Kidney (tissue), 22 donors: Measurements from ENCODE around the gene NXPH1. TPM values are rescaled to one million over a fixed set of nuclear protein-coding genes. Genes with fewer than 3 reads are reported as not detected.

Source experiments
- DNase-seq, 5 donors: peaks; one replicate each; pipeline ENCODE4 v3.0.0-alpha.2; 2013 to 2020
- FAIRE-seq: peaks from 2 replicates; lab custom pipeline; 2012; peaks lifted over from hg19 to GRCh38; lab: Jason Lieb, UNC
- H3K27ac ChIP-seq, 2 donors: one replicate each; pipeline ENCODE4 v1.7.0; 2013; ENCODE audit warnings: low read depth in 2 of 2, low read length in 2 of 2, inconsistent platforms in 1 of 2
- H3K27me3 ChIP-seq: one replicate; pipeline ENCODE4 v1.7.1; 2013; ENCODE audit warnings: low read length, inconsistent platforms; ENCODE audit not compliant: control insufficient read depth, insufficient read depth
- H3K36me3 ChIP-seq, 3 donors: one replicate each; pipeline versions ENCODE4 v1.7.0 to v1.7.1; 2013; ENCODE audit warnings: low read length in 3 of 3, control low read depth in 1 of 3, inconsistent platforms in 1 of 3; ENCODE audit not compliant: insufficient read depth in 3 of 3, control insufficient read depth in 2 of 3
- H3K4me1 ChIP-seq, 3 donors: one replicate each; pipeline versions ENCODE4 v1.7.0 to v1.7.1; 2013; ENCODE audit warnings: low read length in 3 of 3, inconsistent platforms in 1 of 3, low read depth in 1 of 3; ENCODE audit not compliant: control insufficient read depth in 2 of 3, insufficient read depth in 2 of 3
- H3K4me3 ChIP-seq, 3 donors: one replicate each; pipeline versions ENCODE4 v1.7.0 to v1.8.1; 2013; ENCODE audit warnings: low read length in 3 of 3, control low read depth in 1 of 3, inconsistent platforms in 1 of 3
- H3K9ac ChIP-seq, 3 donors: one replicate each; pipeline versions ENCODE4 v1.7.0 to v1.7.1; 2013; ENCODE audit warnings: low read length in 3 of 3, control low read depth in 1 of 3, inconsistent platforms in 1 of 3
- H3K9me3 ChIP-seq, 3 donors: one replicate each; pipeline versions ENCODE4 v1.7.0 to v1.7.1; 2013; ENCODE audit warnings: low read length in 3 of 3, control low read depth in 1 of 3, inconsistent platforms in 1 of 3; ENCODE audit not compliant: control insufficient read depth in 2 of 3, insufficient read depth in 1 of 3
- CTCF ChIP-seq: IDR thresholded peaks from 3 replicates; pipeline ENCODE4 v1.5.1; 2012; ENCODE audit warnings: mild to moderate bottlenecking, moderate library complexity, borderline replicate concordance; ENCODE audit not compliant: insufficient read depth; ENCODE audit errors: extremely low read depth
- intact Hi-C: fragments of 100-400 bp; cut with DNase I; formaldehyde crosslinking; loops from one replicate; pipeline ENCODE4 v1.11.1; 2022
- long read RNA-seq, 10 donors: library from polyadenylated mRNA in 1 of 10; unstranded in 1 of 10; transcript quantifications; one replicate each; pipeline ENCODE4 v2.0.0 and lab custom pipeline, GENCODE V29; 2021 to 2026
- polyA plus RNA-seq: library from polyadenylated mRNA; stranded (reverse); fragments of 350-450 nt; fragmentation: Illumina TruSeq; extraction: RNeasy Lipid Tissue Mini Kit (QIAGEN cat#74804); gene quantifications from one replicate; pipeline ENCODE4 v1.2.3, GENCODE V29; 2014; ENCODE audit warnings: low read depth, low replicate concordance; ENCODE audit not compliant: insufficient read depth
- total RNA-seq: library from RNA; stranded (reverse); fragmentation: NEBNext Ultra II Directional; extraction: Animal tissue kit (Norgen Biotek cat#: 25700); gene quantifications from one replicate; pipeline ENCODE4 v1.2.1, GENCODE V29; 2021
- donor health status: control.
- donor health status: control.
- donor health status: control.
- donor health status: control.
- donor health status: control.
- donor health status: DM: yes; HTN: yes; CAD: no.
- donor health status: Normal renal cell carcinoma (clear cell type).

Gene NXPH1
- total RNA-seq = not detected
- polyA plus RNA-seq = not detected
- long read RNA-seq, donor 1 = 0 reads
- long read RNA-seq, donor 2 = 0 reads
- long read RNA-seq, donor 3 = 0 reads
- long read RNA-seq, donor 4 = 0 reads
- long read RNA-seq, donor 5 = 0 reads
- long read RNA-seq, donor 6 = 0 reads
- long read RNA-seq, donor 7 = 0 reads
- long read RNA-seq, donor 8, partial matches to known transcripts = 0 of 1 reads
- long read RNA-seq, donor 8, other reads (novel, unspliced or antisense) = 0 of 1 reads
- long read RNA-seq, donor 9 = 0 reads
- long read RNA-seq, donor 10 = 0 reads

GRCh38 chr7:8433477-8434289 is at the start of gene NXPH1:
Gene NXPH1, plus strand, starts transcription at chr7:8433609.
- no peak for FAIRE-seq
- Histone ChIP-seq H3K9ac (no peak within 1 kb of the TSS), H3K4me1 (peaks cover 0 to 6% (median 0%) of the 10 kb centered on the region in 3 donors), H3K27me3 (peaks cover 52% of the 10 kb centered on the region), H3K4me3 (no peak within 1 kb of the TSS), H3K9me3 (no peaks in the 10 kb centered on the region), H3K27ac (no peak within 1 kb of the TSS), H3K36me3 (no peaks in the 10 kb centered on the region)
- intact Hi-C loops = no loop called here
- peak; percentile 67 to 88 (median 80) for DNase-seq
- TF ChIP-seq CTCF = no peak

GRCh38 chr7:8384901-8385300 is 48.5 kb upstream of the NXPH1 start:
- intact Hi-C loops = no loop called here
- no peaks in the 10 kb centered on the region for H3K9me3 ChIP-seq
- H3K4me1 ChIP-seq = no peaks in the 10 kb centered on the region
- TF ChIP-seq CTCF = no peak
- H3K27ac ChIP-seq = no peak overlapping the region
- no peak overlapping the region for H3K9ac ChIP-seq
- no peak for DNase-seq
- FAIRE-seq = no peak
- no peaks in the 10 kb centered on the region for H3K36me3 ChIP-seq
- no peaks in the 10 kb centered on the region for H3K27me3 ChIP-seq
- H3K4me3 ChIP-seq = no peak overlapping the region

GRCh38 chr7:8386926-8387550 is 46.4 kb upstream of the NXPH1 start:
- Histone ChIP-seq H3K27ac (no peak overlapping the region), H3K27me3 (no peaks in the 10 kb centered on the region), H3K9me3 (no peaks in the 10 kb centered on the region), H3K4me3 (no peak overlapping the region), H3K36me3 (no peaks in the 10 kb centered on the region), H3K9ac (no peak overlapping the region), H3K4me1 (no peaks in the 10 kb centered on the region)
- TF ChIP-seq CTCF = no peak
- DNase-seq = no peak
- no peak for FAIRE-seq
- intact Hi-C loops = no loop called here
